Endothelial cell of umbilical vein (primary cell): ENCODE data around the gene MAFF. TPM values are rescaled to one million over a fixed set of nuclear protein-coding genes. Genes with fewer than 3 reads are reported as not detected.

ENCODE experiments used
- BruUV-seq: library from RNA; stranded (reverse); fragments of 400-500 nt; replicated peaks from 2 replicates; lab custom pipeline; 2021; lab: Mats Ljungman, UMichigan
- CTCF ChIA-PET: fragments of 300-600, 350-600 bp; sonication (Branson Sonifier 250); formaldehyde crosslinking; loops from one replicate; lab custom pipeline; 2021; ENCODE audit warnings: antibody characterized with exemption, inconsistent platforms; lab: Charles Lee
- POLR2A ChIA-PET: fragments of 300-600, 350-600 bp; sonication (Branson Sonifier 250); formaldehyde crosslinking; loops from one replicate; lab custom pipeline; 2021; ENCODE audit warnings: antibody characterized with exemption, inconsistent platforms; lab: Charles Lee
- DNase-seq: peaks from one replicate; pipeline ENCODE4 v3.0.0-alpha.2; 2011; ENCODE audit warnings: low read depth, low spot score
- FAIRE-seq: peaks from 2 replicates; lab custom pipeline; 2011; peaks lifted over from hg19 to GRCh38; lab: Jason Lieb, UNC
- H2AFZ ChIP-seq: 2 replicates; pipeline ENCODE4 v1.6.0; 2012; ENCODE audit warnings: low read depth, low read length, control low read depth, inconsistent platforms
- H3K27ac ChIP-seq: 2 replicates; pipeline ENCODE4 v1.5.1; 2011; ENCODE audit warnings: low read depth, mild to moderate bottlenecking, control low read depth, low read length, moderate library complexity; ENCODE audit not compliant: insufficient read depth
- H3K27me3 ChIP-seq, 2 experiments: 2 replicates each; pipeline versions ENCODE4 v1.6.0 to v1.6.1; 2011; ENCODE audit warnings: low read length in 2 of 2, mixed read lengths in 1 of 2; ENCODE audit not compliant: control insufficient read depth in 2 of 2, insufficient read depth in 2 of 2
- H3K36me3 ChIP-seq, 2 experiments: 2 replicates in 1 of 2; 3 replicates in 1 of 2; pipeline ENCODE4 v1.5.1; 2011; ENCODE audit warnings: low read length in 2 of 2, mild to moderate bottlenecking in 1 of 2, moderate library complexity in 1 of 2; ENCODE audit not compliant: control insufficient read depth in 2 of 2, insufficient read depth in 2 of 2; ENCODE audit errors: extremely low read depth in 1 of 2
- H3K4me1 ChIP-seq: 3 replicates; pipeline ENCODE4 v1.5.1; 2011; ENCODE audit warnings: mild to moderate bottlenecking, low read length; ENCODE audit not compliant: control insufficient read depth, insufficient read depth; ENCODE audit errors: extremely low read depth
- H3K4me2 ChIP-seq: 2 replicates; pipeline ENCODE4 v1.6.1; 2011; ENCODE audit warnings: low read length, control low read depth, mixed read lengths; ENCODE audit not compliant: insufficient read depth
- H3K4me3 ChIP-seq, 3 experiments: fragments of 200-600 bp in 1 of 3; sonication (generic), shearing (Covaris generic) in 1 of 3; replicated peaks in 1 of 3; 2 replicates each; pipeline ENCODE4 v1.5.1; 2011 to 2016; ENCODE audit warnings: control low read depth in 3 of 3, low read length in 3 of 3, mild to moderate bottlenecking in 2 of 3, inconsistent platforms in 1 of 3, low read depth in 1 of 3, moderate library complexity in 1 of 3; ENCODE audit not compliant: insufficient read depth in 1 of 3
- H3K79me2 ChIP-seq: 2 replicates; pipeline ENCODE4 v1.6.0; 2012; ENCODE audit warnings: low read length, inconsistent platforms; ENCODE audit not compliant: control insufficient read depth, insufficient read depth
- H3K9ac ChIP-seq: replicated peaks from 2 replicates; pipeline ENCODE3; 2011; ENCODE audit warnings: low read length, control low read depth; ENCODE audit not compliant: insufficient read depth; ENCODE audit errors: extremely low read depth
- H3K9me1 ChIP-seq: replicated peaks from 3 replicates; pipeline ENCODE4 v1.6.0; 2011; ENCODE audit warnings: mild to moderate bottlenecking, low read length; ENCODE audit not compliant: control insufficient read depth, insufficient read depth; ENCODE audit errors: extremely low read depth
- H3K9me3 ChIP-seq: replicated peaks from 2 replicates; pipeline ENCODE4 v1.5.1; 2012; ENCODE audit warnings: low read length, inconsistent platforms; ENCODE audit not compliant: control insufficient read depth, insufficient read depth
- H4K20me1 ChIP-seq: replicated peaks from 2 replicates; pipeline ENCODE3; 2011; ENCODE audit warnings: mild to moderate bottlenecking, low read length; ENCODE audit not compliant: control insufficient read depth, insufficient read depth; ENCODE audit errors: extremely low read depth
- EZH2 ChIP-seq: IDR thresholded peaks from 2 replicates; pipeline ENCODE4 v1.6.1; 2012; ENCODE audit warnings: borderline replicate concordance, low read depth, mild to moderate bottlenecking, moderate library complexity, low read length, inconsistent platforms; ENCODE audit not compliant: severe bottlenecking
- FOS ChIP-seq: IDR thresholded peaks from 2 replicates; pipeline ENCODE4 v1.6.1; 2011; ENCODE audit warnings: mild to moderate bottlenecking, low read length, moderate library complexity, borderline replicate concordance; ENCODE audit not compliant: insufficient read depth
- JUN ChIP-seq: IDR thresholded peaks from 2 replicates; pipeline ENCODE4 v1.6.1; 2011; ENCODE audit warnings: borderline replicate concordance, low read depth; ENCODE audit not compliant: insufficient read length, insufficient read depth
- MYC ChIP-seq: IDR thresholded peaks from one replicate; pipeline ENCODE4 v1.6.1; 2011; ENCODE audit warnings: mild to moderate bottlenecking, low read depth, low read length
- POLR2A ChIP-seq: IDR thresholded peaks from 2 replicates; pipeline ENCODE4 v1.6.1; 2012; ENCODE audit warnings: low read depth, mild to moderate bottlenecking, control low read depth, low read length
- POLR2AphosphoS5 ChIP-seq: IDR thresholded peaks from 2 replicates; pipeline ENCODE4 v1.6.1; 2012; ENCODE audit warnings: low read depth, mild to moderate bottlenecking, control low read depth, low read length, moderate library complexity; ENCODE audit not compliant: insufficient read depth
- dilution Hi-C: fragments of 300-500 bp; cut with MboI; formaldehyde crosslinking; loops from one replicate; pipeline ENCODE4 v1.15.0; 2019; ENCODE audit warnings: low sequenced_read_pairs; ENCODE audit not compliant: extremely low pct_ligation_motif_present
- intact Hi-C: fragments of 100-400 bp; cut with micrococcal nuclease; formaldehyde crosslinking; loops from one replicate; pipeline ENCODE4 v1.10.0; 2022
- polyA plus RNA-seq, 4 experiments: library from polyadenylated mRNA; depleted of rRNA in 3 of 4; stranded (reverse) in 3 of 4; unstranded in 1 of 4; fragments of >200 nt; gene quantifications; 2 replicates each; pipeline versions ENCODE4 v1.2.1 to v1.2.3, GENCODE V29; 2011 to 2012; ENCODE audit warnings: missing spikeins in 1 of 4
- total RNA-seq: library from RNA; stranded (reverse); gene quantifications from 2 replicates; pipeline ENCODE4 v1.2.3, GENCODE V29; 2021
- TF ChIP-seq, protein P1 (sequence below): IDR thresholded peaks from 2 replicates; pipeline ENCODE4 v1.6.1; 2011; ENCODE audit not compliant: insufficient read depth, insufficient read length
- TF ChIP-seq, protein P2 (sequence below), 2 donors: IDR thresholded peaks; 1 replicate in 1 of 2; 2 replicates in 1 of 2; pipeline ENCODE4 v1.5.1; 2011; ENCODE audit warnings: low read length in 2 of 2, mild to moderate bottlenecking in 2 of 2, moderate library complexity in 2 of 2, control low read depth in 1 of 2, inconsistent platforms in 1 of 2, low read depth in 1 of 2; ENCODE audit not compliant: insufficient read depth in 1 of 2; ENCODE audit errors: extremely low read depth in 1 of 2

MAFF gene
- total and polyA plus RNA-seq, 2 donors (not counting 3 experiments of a cell fraction or from before 2014, with no cell fraction given) = 29.0 to 61.2 TPM

DNA sequence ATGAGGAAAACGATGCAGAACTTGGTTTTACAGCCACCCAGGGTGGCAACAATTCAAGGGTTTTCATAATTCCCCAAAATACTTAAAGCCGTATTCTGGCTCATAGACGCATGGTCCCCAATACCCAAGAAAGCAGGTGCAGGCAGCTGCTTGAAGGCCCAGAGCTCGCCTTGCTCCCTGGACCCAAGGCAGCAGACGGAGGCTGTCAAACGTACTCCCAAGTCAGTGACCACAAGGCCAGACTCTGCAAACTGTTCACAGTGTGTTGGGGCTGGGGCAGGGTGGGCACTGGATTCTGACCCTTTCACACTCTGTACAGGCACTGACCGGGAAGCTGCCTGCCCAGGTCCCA is 49.5 kb downstream of the MAFF start:
- dilution Hi-C loops = no loop called here
- H3K36me3 ChIP-seq = peaks cover 0 to 20% of the 10 kb centered on the region in 2 experiments
- TF ChIP-seq JUN (no peak), FOS (no peak), MYC (no peak), EZH2 (no peak), POLR2A (no peak), POLR2AphosphoS5 (no peak)
- TF ChIP-seq, protein P1, sequence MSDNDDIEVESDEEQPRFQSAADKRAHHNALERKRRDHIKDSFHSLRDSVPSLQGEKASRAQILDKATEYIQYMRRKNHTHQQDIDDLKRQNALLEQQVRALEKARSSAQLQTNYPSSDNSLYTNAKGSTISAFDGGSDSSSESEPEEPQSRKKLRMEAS = no peak
- TF ChIP-seq, protein P2, sequence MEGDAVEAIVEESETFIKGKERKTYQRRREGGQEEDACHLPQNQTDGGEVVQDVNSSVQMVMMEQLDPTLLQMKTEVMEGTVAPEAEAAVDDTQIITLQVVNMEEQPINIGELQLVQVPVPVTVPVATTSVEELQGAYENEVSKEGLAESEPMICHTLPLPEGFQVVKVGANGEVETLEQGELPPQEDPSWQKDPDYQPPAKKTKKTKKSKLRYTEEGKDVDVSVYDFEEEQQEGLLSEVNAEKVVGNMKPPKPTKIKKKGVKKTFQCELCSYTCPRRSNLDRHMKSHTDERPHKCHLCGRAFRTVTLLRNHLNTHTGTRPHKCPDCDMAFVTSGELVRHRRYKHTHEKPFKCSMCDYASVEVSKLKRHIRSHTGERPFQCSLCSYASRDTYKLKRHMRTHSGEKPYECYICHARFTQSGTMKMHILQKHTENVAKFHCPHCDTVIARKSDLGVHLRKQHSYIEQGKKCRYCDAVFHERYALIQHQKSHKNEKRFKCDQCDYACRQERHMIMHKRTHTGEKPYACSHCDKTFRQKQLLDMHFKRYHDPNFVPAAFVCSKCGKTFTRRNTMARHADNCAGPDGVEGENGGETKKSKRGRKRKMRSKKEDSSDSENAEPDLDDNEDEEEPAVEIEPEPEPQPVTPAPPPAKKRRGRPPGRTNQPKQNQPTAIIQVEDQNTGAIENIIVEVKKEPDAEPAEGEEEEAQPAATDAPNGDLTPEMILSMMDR (IDR thresholded peaks at IDR 0.05; ENCODE audit: extremely low read depth in 1 of 2, insufficient read depth in 1 of 2, low read depth in 1 of 2, low read length in 2 of 2) = no peak
- no TSS peak for BruUV-seq
- no peaks in the 10 kb centered on the region for H3K27me3 ChIP-seq
- POLR2A ChIA-PET = no interaction called here
- H3K79me2 ChIP-seq = peaks cover 64% of the 10 kb centered on the region
- no peaks in the 10 kb centered on the region for H3K4me1 ChIP-seq
- CTCF ChIA-PET = interaction anchor here (0.9 kb wide), 1 partner anchor 11 kb away, joined by 5 read pairs; no protein-coding TSS in a partner anchor
- FAIRE-seq = no peak
- DNase-seq = no peak
- no peaks in the 10 kb centered on the region for H4K20me1 ChIP-seq
- H3K4me3 ChIP-seq = no peak overlapping the region
- no peak overlapping the region for H3K27ac ChIP-seq
- no peak overlapping the region for H3K4me2 ChIP-seq
- intact Hi-C loops = no loop called here
- H3K9ac ChIP-seq = no peak overlapping the region
- H2AFZ ChIP-seq = no peak overlapping the region
- no peaks in the 10 kb centered on the region for H3K9me1 ChIP-seq
- no peaks in the 10 kb centered on the region for H3K9me3 ChIP-seq
